Epithelial cell of prostate (primary cell): ENCODE measurements around the gene PARS2.
"Not testable (repeated sequence)": the region's sequence is repeated elsewhere in the genome, so short reads cannot be mapped to it uniquely, and the experiment has no call there.

Experiments
- DNase-seq: peaks from one replicate; pipeline ENCODE4 v3.0.0-alpha.2; 2011; ENCODE audit warnings: low read depth, low spot score
- H3K27ac ChIP-seq: fragments of 450-650 bp; 2 replicates; pipeline ENCODE4 v1.5.1; 2017; ENCODE audit warnings: mild to moderate bottlenecking

Gene PARS2

GRCh38 chr1:54775828-54776721 is 11.8 kb upstream of the PARS2 start:
- not testable (repeated sequence) for DNase-seq

DNA sequence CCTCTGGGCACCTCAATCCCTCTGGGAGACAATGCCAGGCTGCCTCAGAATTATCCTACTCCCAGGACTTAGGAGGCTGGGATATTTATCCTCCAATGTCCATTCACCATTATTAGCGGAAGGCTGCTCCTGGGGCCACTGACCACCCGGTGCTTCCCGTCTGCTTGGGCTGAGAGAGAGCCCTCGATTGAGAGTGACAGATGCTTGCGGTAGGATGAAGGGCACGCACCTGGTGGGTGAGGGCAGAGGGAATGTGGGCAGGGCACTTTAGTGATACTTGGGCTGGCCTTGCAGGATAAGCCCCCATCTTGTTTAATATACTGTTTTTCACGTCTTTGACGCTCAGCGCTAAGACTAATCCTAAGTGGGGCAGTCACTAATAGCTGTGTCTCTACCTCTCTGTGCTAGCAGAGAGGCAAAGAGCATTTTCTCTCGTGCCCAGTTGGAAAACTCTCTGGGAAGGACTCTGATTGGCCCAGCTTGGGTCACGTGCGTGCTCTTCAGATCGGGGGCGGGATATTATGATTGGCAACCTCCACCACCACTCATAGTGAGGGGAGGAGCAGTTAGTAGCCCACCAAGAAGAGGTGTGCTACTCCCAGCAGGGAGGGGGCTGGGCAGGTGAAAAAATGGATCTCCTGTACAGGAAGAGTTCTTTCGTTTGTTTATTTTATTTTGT is 10.6 kb upstream of the PARS2 start:
- no peak overlapping the region for H3K27ac ChIP-seq
- no peak for DNase-seq

More at GRCh38 chr1:54775828-54776721, 11.8 kb upstream of the PARS2 start:
- not testable (repeated sequence) for H3K27ac ChIP-seq

GRCh38 chr1:54772951-54773350 is 8.6 kb upstream of the PARS2 start:
- DNase-seq, result no peak
- H3K27ac ChIP-seq, result no peak overlapping the region

GRCh38 chr1:54768093-54768492 is 3.8 kb upstream of the PARS2 start:
- DNase-seq, result no peak
- H3K27ac ChIP-seq, result no peak overlapping the region

GRCh38 chr1:54767526-54767925 is 3.2 kb upstream of the PARS2 start:
- DNase-seq, result no peak
- H3K27ac ChIP-seq, result no peak overlapping the region

- DNase-seq, result no peak
- H3K27ac ChIP-seq, result no peak overlapping the region
These were observed 2.4 kb upstream of the PARS2 start for GRCh38 chr1:54766726-54767125.

GRCh38 chr1:54764922-54765561 is 719 bp upstream of the PARS2 start:
- no peak for DNase-seq
- no peak overlapping the region for H3K27ac ChIP-seq

DNA sequence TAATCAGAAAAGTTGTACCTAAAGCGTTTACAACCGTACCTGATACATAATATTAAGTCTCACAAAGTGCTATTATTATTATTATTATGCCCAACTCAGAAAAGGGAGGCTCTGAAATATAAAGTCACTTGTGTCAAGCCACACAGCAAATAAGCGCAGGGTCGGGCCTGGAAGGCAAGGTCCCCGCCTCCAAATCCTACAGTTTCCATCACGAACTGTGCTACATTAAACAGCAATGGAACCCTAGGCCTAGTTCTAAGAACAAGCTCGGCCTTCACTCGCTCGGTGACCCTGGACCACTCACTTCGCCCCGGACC is 549 bp downstream of the PARS2 start:
- H3K27ac ChIP-seq, result no peak overlapping the region

GRCh38 chr1:54758678-54759348 is 5.5 kb downstream of the PARS2 start:
- H3K27ac ChIP-seq, result no peak overlapping the region
- DNase-seq, result no peak

More for the DNA sequence above, 549 bp downstream of the PARS2 start:
- no peak for DNase-seq

- no peak for DNase-seq
These were observed 6.5 kb downstream of the PARS2 start for GRCh38 chr1:54757833-54758232.

GRCh38 chr1:54754486-54755285 is 9.6 kb downstream of the PARS2 start:
- DNase-seq, result no peak
- no peak overlapping the region for H3K27ac ChIP-seq

More at GRCh38 chr1:54757833-54758232, 6.5 kb downstream of the PARS2 start:
- H3K27ac ChIP-seq, result no peak overlapping the region

- DNase-seq, result no peak
- no peak overlapping the region for H3K27ac ChIP-seq
These were observed 10.3 kb downstream of the PARS2 start for GRCh38 chr1:54754045-54754444.

GRCh38 chr1:54751426-54751825 is 12.9 kb downstream of the PARS2 start:
- no peak overlapping the region for H3K27ac ChIP-seq
- no peak for DNase-seq

DNA sequence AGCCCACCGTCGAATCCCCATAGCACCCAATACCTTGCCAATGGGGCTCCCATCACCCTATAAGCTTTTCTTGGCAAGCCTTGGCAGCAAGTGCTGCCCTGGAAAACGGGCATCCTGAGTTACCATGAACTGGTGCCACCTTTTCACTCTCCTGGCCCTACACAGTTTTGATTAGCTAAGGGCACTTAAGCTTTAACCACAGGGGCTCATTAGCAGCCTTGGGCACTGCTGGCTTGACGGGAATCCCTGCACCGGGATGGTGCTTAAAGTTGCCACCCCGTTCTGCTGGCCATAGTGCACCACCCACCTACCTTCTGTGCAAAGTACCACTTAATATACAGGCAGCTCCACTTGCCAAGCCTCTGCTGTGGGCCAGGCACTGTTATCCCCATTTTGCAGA is 13.7 kb downstream of the PARS2 start:
- no peak overlapping the region for H3K27ac ChIP-seq
- DNase-seq, result no peak

DNA sequence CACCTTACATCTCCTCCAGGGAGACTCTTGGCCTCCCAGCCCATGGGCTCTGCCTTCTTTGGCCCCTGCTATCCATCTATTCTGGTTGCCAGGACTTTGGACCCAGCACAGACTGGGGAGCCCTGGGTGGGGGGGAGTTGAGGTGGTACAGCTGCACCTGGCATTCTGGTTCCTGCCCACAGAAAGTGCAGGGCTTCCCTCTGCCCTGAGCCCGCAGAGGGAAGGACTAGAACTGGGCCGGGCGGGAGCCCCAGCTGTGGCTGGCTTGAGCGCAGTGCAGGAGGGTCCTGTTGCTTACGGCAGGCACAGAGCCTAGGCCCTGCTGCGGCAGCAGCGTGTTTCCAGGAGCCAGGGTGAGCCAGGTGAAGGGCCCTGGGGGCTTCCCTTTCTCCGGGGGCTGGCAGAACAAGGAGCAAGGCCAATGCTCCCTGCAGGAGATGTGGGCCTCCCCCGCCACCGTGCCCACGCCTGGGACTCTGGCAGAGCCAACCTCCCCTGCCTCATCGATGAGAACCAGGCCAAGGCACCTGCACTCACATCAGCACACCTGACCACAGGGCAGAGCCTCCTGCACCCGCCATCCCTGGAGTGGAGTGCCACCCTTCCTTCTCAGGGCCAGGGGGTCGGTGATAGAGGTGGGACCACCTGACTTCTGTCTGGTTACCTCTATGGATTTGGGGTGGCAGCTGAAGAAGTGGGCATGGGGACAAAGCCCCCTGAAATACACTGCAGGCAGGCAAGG is 16.1 kb downstream of the PARS2 start:
- no peak for DNase-seq
- H3K27ac ChIP-seq, result no peak overlapping the region

GRCh38 chr1:54745864-54746263 is 18.5 kb downstream of the PARS2 start:
- no peak overlapping the region for H3K27ac ChIP-seq

GRCh38 chr1:54745274-54745673 is 19.0 kb downstream of the PARS2 start:
- DNase-seq, result no peak
- H3K27ac ChIP-seq, result no peak overlapping the region

More at GRCh38 chr1:54745864-54746263, 18.5 kb downstream of the PARS2 start:
- DNase-seq, result no peak

- H3K27ac ChIP-seq, result no peak overlapping the region
- no peak for DNase-seq
These were observed 19.6 kb downstream of the PARS2 start for GRCh38 chr1:54744696-54745095.
